ENCODE data around the gene DCXR.

The DCXR gene

GRCh38 chr17:82070611-82071010 lies 33.1 kb upstream of the DCXR start:
- no peak for DNase-seq

DNA sequence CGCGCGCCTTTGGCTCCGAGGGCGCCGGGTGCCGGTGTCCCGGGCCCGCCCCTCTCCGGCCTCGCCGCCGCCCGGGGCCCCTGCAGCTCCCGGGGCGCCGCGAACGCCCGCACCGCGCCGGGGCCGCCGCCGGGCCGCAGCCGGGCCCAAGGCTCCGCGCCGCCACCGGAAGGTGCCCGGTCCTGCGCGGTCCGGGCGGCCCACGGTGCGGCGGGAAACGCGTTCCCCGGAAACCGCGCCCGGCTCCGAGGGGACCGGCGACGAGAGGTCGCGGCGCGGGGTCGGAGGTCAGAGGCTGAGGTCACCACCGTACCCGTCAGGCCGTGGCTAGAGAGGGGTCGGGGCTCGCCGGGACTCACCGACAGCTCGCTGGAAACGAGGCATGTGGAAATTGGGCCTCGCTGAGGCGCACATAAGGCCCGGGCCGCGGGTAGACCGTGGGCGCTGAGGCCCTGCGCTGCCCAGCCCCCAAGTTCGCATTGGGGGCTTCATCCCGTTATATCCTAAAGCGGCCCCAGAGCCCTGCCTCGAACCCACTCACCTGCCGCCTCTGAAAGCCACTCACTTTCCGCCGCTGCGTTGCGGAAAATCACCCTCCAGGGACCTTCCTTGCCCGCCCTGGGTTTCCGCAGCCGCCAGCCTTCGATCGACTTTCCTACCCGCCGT lies 28.3 kb upstream of the DCXR start, which contains the start of gene DUS1L:
Gene DUS1L, minus strand, starts transcription at position 167 of the 666 bp plus-strand sequence. CDS start 745 bp downstream, outside the sequence.
- DNase-seq = no peak

- DNase-seq = no peak
Observed at GRCh38 chr17:82065193-82065637, 27.7 kb upstream of the DCXR start.

DNA sequence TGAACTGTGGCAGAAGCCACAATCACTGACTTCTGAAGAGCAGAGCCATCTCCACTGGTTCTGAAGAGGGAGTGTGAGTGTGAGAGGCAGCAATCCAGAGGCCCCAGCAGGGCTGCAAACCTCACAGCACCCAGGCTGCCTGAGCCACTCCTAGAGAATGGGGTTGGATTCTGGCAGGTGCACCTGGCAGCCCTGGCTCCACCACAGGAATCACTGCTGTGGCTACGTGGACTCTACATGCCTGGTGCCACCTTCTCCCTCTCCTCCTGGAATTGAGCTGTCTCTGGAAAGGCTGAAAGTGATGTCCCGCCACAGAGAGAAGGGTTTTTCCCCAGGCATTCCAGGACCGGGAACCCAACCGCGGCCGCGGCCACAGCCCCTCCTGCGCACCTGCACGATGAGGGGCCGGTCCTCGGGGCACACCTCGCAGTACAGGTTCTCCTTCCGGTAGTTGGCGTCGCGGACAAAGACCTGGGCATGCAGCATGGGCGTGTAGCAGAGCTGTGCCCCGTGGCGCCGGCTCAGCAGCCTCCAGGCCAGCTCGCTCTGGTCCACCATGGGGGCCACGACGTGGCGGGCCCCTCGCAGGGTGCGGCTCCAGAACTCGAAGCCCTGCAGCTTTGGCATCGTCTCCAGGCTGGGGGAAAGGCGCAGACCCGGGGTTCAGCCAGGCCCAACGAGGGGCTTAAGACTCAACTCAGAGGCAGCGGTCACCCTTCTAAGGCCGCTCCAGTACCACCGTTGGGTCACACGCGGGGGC lies 27.1 kb upstream of the DCXR start:
- no peak for DNase-seq

DNA sequence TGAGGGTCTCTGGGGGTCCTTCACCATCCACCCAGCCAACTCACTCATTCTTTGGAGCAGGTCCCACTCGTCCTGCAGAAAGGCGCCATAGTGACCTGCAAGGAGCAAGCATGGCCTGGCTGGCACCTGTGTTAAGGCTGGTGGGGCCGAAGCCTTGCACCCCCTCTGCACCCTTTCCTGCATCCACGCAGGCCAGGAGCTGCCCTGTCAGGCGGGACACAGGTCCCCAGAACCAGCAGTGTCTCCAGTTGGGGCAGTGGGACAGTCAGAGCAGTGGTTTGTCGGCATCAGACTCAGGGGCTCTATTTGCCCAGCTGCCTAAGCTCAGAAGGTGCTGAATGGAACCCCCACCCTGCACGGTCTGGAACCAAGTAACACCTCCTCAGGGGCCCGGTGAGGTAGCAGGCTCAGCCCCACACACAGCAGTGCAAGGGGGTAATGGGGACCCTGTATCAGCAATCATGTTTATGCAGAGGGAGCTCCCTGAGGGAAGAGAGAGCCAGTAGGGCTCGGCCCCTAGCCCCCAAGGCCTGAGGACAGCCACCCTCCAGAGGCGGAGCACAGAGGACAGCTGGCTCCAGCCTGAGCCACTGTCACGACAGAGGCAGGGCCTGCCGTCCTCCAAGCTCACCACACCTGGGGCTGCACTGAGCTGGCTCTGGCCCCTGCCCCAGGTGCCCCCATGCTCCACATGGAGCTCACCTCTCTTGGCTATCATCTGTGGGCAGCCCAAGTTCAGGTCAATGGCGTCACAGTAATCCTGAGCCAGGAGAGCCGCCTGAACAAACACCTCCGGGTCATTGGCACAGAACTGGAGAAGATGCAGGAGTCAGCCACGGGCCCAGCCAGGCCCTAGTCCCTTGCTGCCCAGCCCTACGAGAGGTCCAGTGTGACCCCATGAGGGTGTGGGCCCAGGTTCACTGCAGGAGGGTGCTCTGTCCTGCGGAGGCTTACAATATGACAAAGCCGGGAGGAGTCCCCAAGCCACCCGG lies 26.2 kb upstream of the DCXR start:
- DNase-seq = no peak

DNA sequence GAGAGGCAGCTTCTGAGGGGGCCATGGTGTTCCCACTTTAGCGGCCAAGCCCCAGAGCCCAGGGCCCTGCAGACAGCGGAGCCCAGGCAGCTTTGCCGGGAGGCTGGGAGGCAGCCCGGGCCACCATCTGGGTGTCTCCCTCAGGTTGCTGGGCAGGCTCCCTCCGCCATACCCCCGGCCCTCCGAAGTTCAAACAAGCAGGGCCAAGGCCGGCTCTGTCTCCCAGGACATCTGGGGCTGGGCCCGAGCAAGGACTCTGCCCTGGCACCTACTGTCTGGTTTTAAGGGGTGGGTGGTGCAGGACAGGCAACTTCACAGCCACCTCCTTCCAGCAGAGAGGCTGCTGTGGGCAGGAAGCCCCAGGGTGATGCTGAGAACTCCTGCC lies 25.5 kb upstream of the DCXR start:
- no peak for DNase-seq

DNA sequence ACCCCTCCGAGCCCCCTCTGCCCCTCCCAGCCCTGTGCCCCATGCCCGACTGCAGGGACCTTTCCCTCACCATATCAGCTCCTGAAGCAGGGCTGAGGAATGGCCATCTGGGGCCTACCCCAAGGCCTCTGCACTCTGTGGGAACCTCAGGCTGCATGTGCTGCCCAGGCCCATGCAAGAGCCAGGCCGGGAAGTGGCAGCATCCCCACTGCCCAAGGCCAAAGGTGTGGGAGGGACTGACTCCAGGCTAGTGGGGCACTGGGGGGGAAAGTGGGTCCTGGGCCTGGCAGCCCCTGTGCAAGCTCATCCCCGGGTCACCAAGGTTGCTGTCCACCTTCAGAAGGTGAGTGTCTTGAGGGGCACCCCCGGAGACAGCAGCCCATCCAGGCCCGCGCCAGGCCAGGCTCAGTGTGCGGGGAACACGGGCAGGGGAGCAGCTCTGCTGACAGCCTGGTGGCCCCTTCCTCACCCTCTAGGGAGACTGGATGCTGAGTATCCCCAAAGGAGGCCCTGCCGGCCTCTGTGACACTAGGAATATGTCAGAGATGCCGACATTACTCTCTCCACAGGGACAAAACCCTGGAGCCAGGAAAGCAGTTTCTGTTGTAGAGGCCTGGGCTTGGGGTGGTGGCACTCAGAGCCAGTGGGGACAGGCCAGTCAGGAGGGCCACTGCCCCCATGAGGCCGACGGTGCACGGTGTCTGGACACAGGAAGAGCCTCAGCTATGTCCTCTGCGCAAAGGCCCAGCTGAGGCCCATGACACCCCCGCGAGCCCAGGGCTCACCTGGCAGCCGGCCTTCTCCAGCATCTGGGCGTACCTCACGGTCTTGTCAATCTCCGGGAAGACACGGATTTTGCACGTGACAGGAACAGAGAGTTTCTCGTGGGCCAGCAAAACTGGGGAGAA lies 24.8 kb upstream of the DCXR start:
- DNase-seq = no peak

DNA sequence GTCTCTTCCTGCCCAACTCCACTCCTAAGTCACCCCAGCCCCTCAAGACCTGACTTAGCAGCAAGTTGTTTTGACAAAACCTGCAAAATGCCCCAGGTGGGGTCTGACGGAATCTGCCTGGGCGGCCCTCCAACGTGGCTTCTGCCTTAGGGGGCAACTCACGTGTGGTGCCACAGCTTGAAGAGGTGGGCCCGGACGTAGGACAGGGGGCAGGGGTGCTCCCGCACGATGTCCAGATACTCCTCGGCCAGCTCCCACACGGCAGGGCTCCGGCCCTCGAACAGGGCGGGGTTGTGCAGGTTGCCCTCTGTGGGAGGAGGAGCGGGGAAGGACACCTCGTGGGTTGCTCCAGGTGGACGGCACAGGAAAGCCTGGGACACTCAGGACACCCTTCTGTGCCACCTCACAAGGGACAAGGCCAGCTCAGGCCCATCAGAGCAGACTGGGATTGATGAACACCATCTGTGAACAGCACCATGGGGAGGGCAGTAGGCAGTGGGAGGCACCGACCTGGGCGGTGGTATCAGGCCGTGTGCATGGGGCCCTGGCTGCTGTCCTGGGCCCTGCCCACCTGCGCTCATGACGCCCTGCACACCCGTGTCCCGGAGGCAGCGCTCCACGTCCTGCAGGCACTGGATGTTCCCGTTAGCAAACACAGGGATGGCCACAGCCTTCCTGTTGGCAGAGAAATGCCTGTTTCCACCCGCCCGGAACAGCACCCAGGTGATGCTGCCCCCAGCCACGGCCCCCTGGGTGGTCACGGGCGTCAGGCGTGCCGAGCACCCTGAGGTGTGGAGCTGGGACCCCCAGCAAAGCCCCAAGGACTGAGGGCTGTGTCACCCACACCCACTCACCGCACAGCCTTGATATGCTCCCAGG lies 23.8 kb upstream of the DCXR start:
- no peak for DNase-seq

GRCh38 chr17:82060614-82061013 lies 23.1 kb upstream of the DCXR start:
- DNase-seq = no peak

DNA sequence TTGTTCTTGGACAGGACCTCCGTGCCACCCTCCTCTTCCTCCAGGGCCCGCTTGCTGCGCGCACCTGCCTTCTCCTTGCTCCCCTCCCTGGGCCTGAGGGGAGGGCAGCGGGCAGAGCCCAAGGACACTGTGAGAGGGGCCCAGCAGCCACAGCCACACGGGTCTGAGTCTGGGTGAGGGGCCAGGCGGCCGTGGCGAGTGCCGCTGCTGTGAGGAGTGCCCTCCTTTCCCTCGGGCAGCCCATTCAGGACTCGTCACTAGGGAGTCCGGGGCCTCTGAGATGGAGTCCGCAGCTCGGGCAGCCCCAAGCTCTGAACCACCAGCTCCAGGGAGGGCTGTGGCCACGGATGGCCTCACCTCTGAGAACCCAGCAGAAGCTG lies 22.5 kb upstream of the DCXR start:
- no peak for DNase-seq

DNA sequence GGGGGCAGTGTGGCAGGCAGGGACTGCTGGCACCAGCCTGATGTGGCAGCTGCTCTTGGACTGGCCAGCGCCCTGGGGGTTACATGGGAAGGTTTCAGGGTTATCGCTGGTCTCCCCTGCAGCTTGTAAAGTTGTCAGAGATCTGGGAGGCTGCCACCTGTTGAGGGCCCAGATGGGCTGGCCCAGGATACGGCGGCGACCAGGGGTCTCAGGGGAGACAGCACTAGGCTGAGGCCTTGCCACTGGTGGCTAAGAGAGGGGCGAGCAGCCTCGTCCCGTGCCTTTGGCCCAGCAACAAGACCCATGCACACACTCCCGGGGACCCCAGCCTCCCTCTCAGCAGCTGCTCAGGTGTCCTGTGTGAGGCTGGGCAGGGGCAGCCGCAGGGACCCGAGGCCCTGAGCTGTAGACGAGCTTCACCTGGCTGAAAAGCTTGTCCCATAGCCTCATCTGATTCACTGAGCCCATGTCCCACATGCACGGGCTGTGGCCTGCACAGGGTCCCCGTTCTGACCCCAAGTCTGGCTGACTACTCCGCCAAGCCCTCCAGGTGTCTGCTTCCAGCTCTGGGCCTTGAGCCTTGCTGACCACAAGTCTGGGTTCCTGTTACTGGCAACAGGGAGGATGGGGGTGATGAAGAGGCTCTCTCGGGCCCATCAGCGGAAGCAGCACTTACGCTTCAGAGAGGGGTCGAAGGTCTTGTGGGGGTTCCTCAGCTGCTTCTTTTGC lies 21.9 kb upstream of the DCXR start:
- DNase-seq = no peak

- no peak for DNase-seq
Observed at GRCh38 chr17:82058855-82059249, 21.4 kb upstream of the DCXR start.

DNA sequence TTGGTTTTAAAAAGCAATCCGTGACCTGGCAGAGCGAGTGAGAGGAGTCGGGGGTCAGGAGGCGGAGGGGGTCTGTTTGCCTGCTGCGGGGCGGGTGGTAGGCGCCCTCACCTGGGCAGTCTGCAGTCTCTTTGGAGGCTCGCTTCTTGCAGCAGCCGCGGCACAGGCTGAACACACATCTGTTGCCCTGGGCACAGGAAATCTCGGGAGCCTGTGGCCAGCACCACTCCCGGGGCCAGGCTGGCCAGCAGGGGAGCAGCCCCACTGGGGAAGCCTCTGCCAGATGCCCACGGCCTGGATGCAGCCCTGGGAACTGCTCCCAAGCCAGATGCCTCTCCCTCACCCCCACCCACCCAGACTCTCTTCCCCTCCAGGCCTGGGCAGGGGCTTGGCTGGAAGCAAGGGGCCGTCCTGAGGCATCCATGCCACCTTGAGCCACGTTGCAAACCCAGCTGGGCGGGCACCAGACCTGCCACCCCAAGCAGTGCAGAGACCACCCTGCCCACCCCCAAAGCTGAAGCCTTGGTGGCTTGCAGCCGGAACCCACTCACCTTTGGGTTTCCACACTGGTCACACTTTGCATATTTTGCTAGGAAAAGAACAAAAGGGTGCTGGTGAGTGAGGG lies 20.8 kb upstream of the DCXR start:
- no peak for DNase-seq

DNA sequence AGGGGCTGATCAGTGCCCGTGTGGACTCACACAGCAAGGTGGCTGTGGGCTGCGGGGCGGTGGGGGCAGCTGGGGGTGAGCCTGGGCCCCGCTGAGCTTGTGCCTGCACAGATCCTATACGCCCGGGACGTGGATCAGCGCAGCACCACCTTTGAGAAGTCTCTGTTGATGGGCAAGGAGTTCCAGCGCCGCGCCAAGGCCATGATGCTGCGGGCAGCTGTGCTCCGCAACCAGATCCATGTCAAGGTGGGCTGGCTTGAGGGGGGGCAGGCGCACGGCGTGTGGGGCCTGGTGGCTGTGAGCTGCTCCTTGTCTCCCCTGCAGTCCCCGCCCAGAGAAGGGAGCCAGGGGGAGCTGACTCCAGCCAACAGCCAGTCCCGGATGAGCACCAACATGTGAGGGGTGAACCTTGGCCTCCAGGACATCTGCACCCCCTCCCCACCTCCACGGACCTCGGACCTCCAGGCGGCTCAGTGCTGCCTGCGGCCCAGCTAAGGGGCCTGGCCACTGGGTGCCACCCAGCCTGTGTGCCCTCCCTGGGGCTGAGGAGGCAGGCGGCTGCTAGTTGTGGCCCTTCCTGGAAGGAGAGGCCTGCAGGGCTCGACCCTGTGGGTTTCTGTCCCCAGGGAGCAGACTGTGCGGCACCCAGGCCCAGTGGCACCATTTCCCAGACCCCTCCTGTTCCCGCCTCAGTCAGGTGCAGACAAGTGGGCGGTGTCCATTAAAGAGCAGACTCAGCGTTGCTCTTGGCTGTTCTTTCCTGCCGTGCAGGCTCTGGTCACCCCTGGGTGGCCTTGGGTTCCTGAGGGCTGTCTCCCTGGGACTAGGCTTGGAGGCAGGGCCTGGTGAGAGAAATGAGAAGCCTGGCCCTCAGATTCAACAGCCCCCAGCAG lies 19.5 kb upstream of the DCXR start:
- no peak for DNase-seq

GRCh38 chr17:82055965-82056728 lies 18.6 kb upstream of the DCXR start:
- no peak for DNase-seq

- no peak for DNase-seq
Observed at GRCh38 chr17:82055023-82055964, 17.8 kb upstream of the DCXR start.

Data from NCI-H1092 (cell line).